M059J (cell line): Measurements from ENCODE around the gene SLC37A3. TPM values are rescaled to one million over a fixed set of nuclear protein-coding genes. Genes with fewer than 3 reads are reported as not detected.
"Not testable (repeated sequence)": the region's sequence is repeated elsewhere in the genome, so short reads cannot be mapped to it uniquely, and the experiment has no call there.

Experiments used
- DNase-seq: peaks from one replicate; pipeline ENCODE4 v3.0.0-alpha.2; 2012; ENCODE audit warnings: low read depth
- total RNA-seq: library from RNA; depleted of rRNA; stranded (reverse); fragments of >200 nt; shearing (Covaris generic); gene quantifications from 2 replicates; pipeline ENCODE4 v1.2.3, GENCODE V29; 2014

The SLC37A3 gene
- total RNA-seq, 1 experiment from 2014 or later = 22.7 TPM

- peak; percentile 3 for DNase-seq
Observed at GRCh38 chr7:140348161-140348849, 50.0 kb downstream of the SLC37A3 start.

DNA sequence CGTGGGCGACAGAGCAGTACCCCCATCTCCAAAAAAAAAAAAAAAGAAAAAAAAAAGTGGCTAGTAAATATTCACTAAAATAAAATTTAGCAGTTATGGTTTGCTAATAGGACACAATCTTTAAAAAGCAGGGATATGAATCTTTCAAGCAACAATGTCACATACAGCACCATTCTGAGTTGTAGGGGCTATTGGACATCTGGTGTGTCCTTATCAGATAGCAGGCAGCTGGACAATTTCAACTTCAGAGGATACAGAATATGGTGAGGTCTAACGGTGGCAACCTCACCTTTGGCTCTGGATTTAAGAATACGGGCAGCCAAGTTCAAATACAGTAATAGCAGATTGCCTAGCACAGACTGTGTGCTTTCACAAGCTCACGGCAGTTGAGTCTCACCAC lies 51.1 kb downstream of the SLC37A3 start:
- no peak for DNase-seq

- DNase-seq = no peak
Observed at GRCh38 chr7:140345426-140345825, 52.9 kb downstream of the SLC37A3 start.

- DNase-seq = peak; percentile 20
Observed at GRCh38 chr7:140342727-140343514, 55.4 kb downstream of the SLC37A3 start.

DNA sequence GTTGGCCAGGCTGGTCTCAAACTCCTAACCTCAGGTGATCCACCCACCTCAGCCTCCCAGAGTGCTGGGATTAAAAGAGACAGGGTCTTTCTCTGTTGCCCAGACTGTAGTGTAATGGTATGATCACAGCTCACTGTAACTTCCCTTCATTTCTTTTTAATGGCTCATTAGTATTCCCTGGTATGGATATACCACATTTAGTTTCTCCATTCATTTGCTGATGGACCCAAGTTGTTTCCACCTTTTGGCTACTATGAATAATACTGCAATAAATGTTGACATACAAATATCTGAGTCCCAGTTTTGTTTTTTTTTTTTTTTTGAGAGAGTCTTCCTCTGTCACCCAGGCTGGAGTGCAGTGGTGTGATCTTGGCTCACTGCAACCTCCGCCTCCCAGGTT lies 59.4 kb downstream of the SLC37A3 start:
- not testable (repeated sequence) for DNase-seq

- no peak for DNase-seq
Observed at GRCh38 chr7:140334341-140335057, 63.8 kb downstream of the SLC37A3 start.

- DNase-seq = no peak
Observed at GRCh38 chr7:140333686-140334085, 64.6 kb downstream of the SLC37A3 start.

GRCh38 chr7:140333223-140333622 lies 65.1 kb downstream of the SLC37A3 start:
- no peak for DNase-seq

- no peak for DNase-seq
Observed at GRCh38 chr7:140330595-140330994, 67.7 kb downstream of the SLC37A3 start.

DNA sequence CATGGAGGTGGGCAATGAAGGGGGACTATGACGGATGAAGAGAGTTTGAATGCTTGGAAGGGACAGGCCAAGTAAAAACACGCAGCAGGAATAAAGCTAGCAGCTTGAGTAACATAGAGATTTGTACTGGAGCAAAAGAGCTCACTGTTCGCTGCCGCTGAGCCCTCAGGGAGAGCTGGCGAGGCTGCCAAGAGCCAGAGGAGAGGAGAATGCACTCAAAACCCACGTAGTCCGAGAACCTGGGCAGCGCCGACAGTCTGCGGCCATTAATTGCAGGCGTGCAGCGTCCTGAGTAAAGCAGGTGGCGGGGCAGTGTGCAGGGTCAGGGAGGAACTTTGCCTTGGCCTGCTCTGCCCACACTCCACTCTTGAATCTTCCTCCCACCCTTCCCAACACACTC lies 68.2 kb downstream of the SLC37A3 start:
- DNase-seq = no peak

- DNase-seq = no peak
Observed at GRCh38 chr7:140327261-140327661, 71.1 kb downstream of the SLC37A3 start.

- DNase-seq = peak; percentile 72
Observed at GRCh38 chr7:140326116-140326928, 72.0 kb downstream of the SLC37A3 start.

DNA sequence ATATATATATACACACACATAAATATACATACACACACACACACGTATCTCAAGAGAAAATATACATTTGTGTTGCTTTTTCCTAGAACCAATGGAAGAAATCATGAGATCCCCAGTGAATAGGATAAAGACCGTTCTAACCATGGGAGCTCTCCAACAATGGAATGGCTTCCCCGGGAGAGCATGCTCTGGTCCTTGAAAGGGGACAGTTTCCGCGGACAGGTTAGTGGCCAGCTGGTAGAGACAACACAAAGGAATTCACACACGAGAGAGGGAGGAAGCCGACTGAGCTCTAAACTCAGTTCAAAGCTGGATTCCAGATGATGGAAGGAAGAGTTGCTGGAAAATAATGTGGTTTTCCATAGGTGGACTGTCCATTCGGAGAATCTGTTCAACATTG lies 72.7 kb downstream of the SLC37A3 start:
- DNase-seq = no peak

DNA sequence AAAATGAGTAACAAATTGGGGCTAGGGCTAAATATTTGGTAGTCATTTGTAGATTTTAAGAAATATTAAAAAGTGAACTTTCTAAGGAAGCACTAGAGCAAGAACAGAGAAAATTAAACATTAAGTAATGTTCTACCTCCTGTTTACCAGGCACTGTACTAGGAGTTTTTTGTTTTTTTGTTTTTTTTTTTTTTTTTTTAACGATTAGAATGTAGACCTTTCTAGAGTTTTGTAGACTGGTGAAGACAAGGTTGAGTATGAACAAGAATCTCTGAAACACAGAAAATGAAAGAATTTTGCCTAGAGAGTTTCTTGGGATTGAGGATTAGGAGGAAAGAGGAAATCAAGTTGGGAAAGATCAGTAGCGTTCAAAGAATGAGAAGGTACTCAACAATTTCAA lies 73.6 kb downstream of the SLC37A3 start:
- DNase-seq = no peak

GRCh38 chr7:140322759-140323158 lies 75.6 kb downstream of the SLC37A3 start:
- no peak for DNase-seq

DNA sequence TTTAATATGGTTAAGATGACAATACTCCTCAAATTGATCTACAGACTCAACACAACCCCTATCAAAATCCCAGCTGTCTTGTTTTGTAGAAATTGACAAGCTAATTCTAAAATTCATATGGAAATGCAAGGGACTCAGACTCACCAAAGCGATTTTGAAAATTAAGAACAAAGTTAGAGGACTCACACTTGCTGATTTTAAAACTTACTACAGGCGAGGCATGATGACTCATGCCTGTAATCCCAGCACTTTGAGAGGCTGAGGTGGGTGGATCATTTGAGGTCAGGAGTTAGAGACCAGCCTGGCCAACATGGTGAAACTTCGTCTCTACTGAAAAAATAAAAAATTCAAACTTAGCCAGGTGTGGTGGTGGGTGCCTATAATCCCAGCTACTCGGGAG lies 78.3 kb downstream of the SLC37A3 start:
- DNase-seq = peak; percentile 30

GRCh38 chr7:140317999-140318398 lies 80.3 kb downstream of the SLC37A3 start:
- no peak for DNase-seq

GRCh38 chr7:140317597-140317996 lies 80.7 kb downstream of the SLC37A3 start:
- no peak for DNase-seq

DNA sequence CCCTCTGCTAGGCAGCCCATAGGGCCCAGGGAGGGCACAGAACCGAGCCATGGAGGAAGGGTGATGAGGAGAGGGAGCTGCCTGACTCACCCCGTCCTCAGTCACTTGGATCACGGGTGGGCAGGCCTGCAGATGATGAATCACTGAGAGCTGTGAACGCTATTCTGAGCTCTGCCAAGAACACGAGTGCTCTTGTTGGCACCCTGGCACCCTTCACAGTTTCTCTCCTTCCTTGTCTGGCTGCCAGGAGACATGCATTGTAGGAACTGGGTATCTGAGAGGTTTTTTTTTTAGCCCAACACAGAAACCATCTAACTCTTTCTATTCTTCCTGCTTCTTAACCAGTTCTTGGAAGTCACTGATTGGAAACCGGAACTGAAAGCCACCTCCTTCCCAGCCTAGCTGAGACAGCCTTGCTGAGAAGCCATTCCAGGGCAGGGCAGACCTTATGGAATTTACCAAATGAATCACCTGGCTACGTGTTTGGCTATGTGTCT lies 82.1 kb downstream of the SLC37A3 start:
- peak; percentile 85 for DNase-seq

GRCh38 chr7:140315498-140316164 lies 82.7 kb downstream of the SLC37A3 start:
- DNase-seq = no peak
